ENCODE data around the gene DACT2.

DNA sequence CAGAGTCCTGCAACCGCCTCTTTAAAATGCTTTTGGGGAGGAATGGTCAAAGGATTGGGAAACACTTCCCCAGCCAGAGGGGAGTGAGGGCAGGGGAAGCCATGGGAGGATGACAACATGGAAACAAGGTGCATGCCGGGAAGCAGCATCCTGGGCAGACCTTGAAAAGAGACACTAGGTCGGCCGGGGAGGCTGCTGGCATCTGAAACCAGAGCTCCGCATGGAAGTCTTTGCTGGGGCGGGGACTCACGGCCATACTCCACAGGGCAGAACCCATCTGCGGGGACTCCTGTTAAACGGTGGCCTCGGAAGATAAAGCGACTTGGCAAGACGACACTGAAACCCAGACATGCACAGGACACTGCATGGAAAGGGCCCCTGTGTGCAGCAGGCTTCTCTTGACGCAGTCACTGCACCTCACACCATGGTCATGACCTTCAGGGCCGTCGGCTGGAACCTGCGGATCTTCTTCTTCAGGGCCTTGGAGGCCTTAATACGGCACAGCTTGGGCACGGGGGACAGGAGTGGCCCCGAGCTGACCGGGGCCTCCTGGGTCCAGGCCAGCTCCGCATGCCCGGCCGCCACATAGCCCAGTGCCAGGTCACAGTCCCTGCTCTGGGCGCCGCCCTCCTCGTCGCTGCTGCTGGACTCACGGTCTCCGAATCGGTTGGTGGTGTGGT, 12.4 kb downstream of the DACT2 start:
- TF ChIP-seq TARDBP (IDR thresholded peaks at IDR 0.05): no peak
- no peak for TF ChIP-seq FOXM1 (IDR thresholded peaks at IDR 0.05; ENCODE audit: borderline replicate concordance)
- no peak for TF ChIP-seq ARNT (IDR thresholded peaks at IDR 0.05)
- no peak for TF ChIP-seq SP1 (IDR thresholded peaks at IDR 0.05)
- TF ChIP-seq SUZ12 (IDR thresholded peaks at IDR 0.05): no peak
- no peak for TF ChIP-seq ZNF384 (IDR thresholded peaks at IDR 0.05)
- TF ChIP-seq BHLHE40 (IDR thresholded peaks at IDR 0.05; ENCODE audit: borderline replicate concordance): no peak
- no peak for TF ChIP-seq CTBP1 (IDR thresholded peaks at IDR 0.05; ENCODE audit: borderline replicate concordance)
- TF ChIP-seq L3MBTL2 (conservative IDR thresholded peaks at IDR 0.05): no peak
- TF ChIP-seq, protein P1, sequence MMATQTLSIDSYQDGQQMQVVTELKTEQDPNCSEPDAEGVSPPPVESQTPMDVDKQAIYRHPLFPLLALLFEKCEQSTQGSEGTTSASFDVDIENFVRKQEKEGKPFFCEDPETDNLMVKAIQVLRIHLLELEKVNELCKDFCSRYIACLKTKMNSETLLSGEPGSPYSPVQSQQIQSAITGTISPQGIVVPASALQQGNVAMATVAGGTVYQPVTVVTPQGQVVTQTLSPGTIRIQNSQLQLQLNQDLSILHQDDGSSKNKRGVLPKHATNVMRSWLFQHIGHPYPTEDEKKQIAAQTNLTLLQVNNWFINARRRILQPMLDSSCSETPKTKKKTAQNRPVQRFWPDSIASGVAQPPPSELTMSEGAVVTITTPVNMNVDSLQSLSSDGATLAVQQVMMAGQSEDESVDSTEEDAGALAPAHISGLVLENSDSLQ (IDR thresholded peaks at IDR 0.05): no peak
- no peak for TF ChIP-seq FOXK2 (IDR thresholded peaks at IDR 0.05)
- TF ChIP-seq FOXA1 (IDR thresholded peaks at IDR 0.05): no peak
